ENCODE results near the gene STARD10. TPM values are rescaled to one million over a fixed set of nuclear protein-coding genes. Genes with fewer than 3 reads are reported as not detected.
A peak's percentile ranks its signal among the peaks of the same experiment; 100 is the strongest.

Gene STARD10
- total RNA-seq, 1 donor from 2014 or later: 94.8 TPM

GRCh38 chr11:72786305-72787215 lies 7.3 kb downstream of the STARD10 start:
- no peaks in the 10 kb centered on the region for H3K27me3 ChIP-seq (ENCODE audit: control insufficient read depth, insufficient read depth, low read length)
- TF ChIP-seq CTCF (IDR thresholded peaks at IDR 0.05; ENCODE audit: insufficient read depth, low read length, poor library complexity, severe bottlenecking): no peak
- H3K36me3 ChIP-seq (ENCODE audit: control insufficient read depth, insufficient read depth, low read length): no peaks in the 10 kb centered on the region
- no peak for DNase-seq (ENCODE audit: low read depth)
- H3K4me3 ChIP-seq (ENCODE audit: low read depth, low read length): no peak overlapping the region

GRCh38 chr11:72784662-72785061 lies 9.2 kb downstream of the STARD10 start:
- Histone ChIP-seq H3K27me3 (ENCODE audit: control insufficient read depth, insufficient read depth, low read length) (no peaks in the 10 kb centered on the region), H3K4me3 (ENCODE audit: low read depth, low read length) (no peak overlapping the region), H3K36me3 (ENCODE audit: control insufficient read depth, insufficient read depth, low read length) (no peaks in the 10 kb centered on the region)
- DNase-seq (ENCODE audit: low read depth): no peak
- no peak for TF ChIP-seq CTCF (IDR thresholded peaks at IDR 0.05; ENCODE audit: insufficient read depth, low read length, poor library complexity, severe bottlenecking)

GRCh38 chr11:72783144-72783905 lies 10.5 kb downstream of the STARD10 start:
- DNase-seq (ENCODE audit: low read depth): no peak
- TF ChIP-seq CTCF (IDR thresholded peaks at IDR 0.05; ENCODE audit: insufficient read depth, low read length, poor library complexity, severe bottlenecking): no peak
- Histone ChIP-seq H3K4me3 (ENCODE audit: low read depth, low read length) (no peak overlapping the region), H3K27me3 (ENCODE audit: control insufficient read depth, insufficient read depth, low read length) (no peaks in the 10 kb centered on the region), H3K36me3 (ENCODE audit: control insufficient read depth, insufficient read depth, low read length) (no peaks in the 10 kb centered on the region)

- no peak for DNase-seq (ENCODE audit: low read depth)
- Histone ChIP-seq H3K36me3 (ENCODE audit: control insufficient read depth, insufficient read depth, low read length) (no peaks in the 10 kb centered on the region), H3K4me3 (ENCODE audit: low read depth, low read length) (peak overlapping the region; percentile 49), H3K27me3 (ENCODE audit: control insufficient read depth, insufficient read depth, low read length) (no peaks in the 10 kb centered on the region)
- no peak for TF ChIP-seq CTCF (IDR thresholded peaks at IDR 0.05; ENCODE audit: insufficient read depth, low read length, poor library complexity, severe bottlenecking)
These were observed 11.5 kb downstream of the STARD10 start for GRCh38 chr11:72782081-72782920.

GRCh38 chr11:72781313-72782080 lies 12.3 kb downstream of the STARD10 start:
- H3K27me3 ChIP-seq (ENCODE audit: control insufficient read depth, insufficient read depth, low read length): no peaks in the 10 kb centered on the region
- no peak for TF ChIP-seq CTCF (IDR thresholded peaks at IDR 0.05; ENCODE audit: insufficient read depth, low read length, poor library complexity, severe bottlenecking)
- DNase-seq (ENCODE audit: low read depth): no peak
- peak overlapping the region; percentile 49 for H3K4me3 ChIP-seq (ENCODE audit: low read depth, low read length)
- no peaks in the 10 kb centered on the region for H3K36me3 ChIP-seq (ENCODE audit: control insufficient read depth, insufficient read depth, low read length)

Measured in kidney epithelial cell (primary cell).